GM19324 (cell line): ENCODE results near the gene SHOX.
"Not testable (repeated sequence)": the region's sequence is repeated elsewhere in the genome, so short reads cannot be mapped to it uniquely, and the experiment has no call there.

Source experiments
- ATAC-seq: cut with Tn5 transposase; IDR thresholded peaks from one replicate; pipeline ENCODE4 v1.9.1; 2021; ENCODE audit warnings: mild to moderate bottlenecking, moderate library complexity; ENCODE audit not compliant: unreplicated experiment, low FRiP score

Gene SHOX

GRCh38 chrX:630612-631496, at the start of gene SHOX:
TSS of gene SHOX (plus strand) at chrX:630791. CDS start at chrX:630898, 107 bp downstream.
- no peak for ATAC-seq

DNA sequence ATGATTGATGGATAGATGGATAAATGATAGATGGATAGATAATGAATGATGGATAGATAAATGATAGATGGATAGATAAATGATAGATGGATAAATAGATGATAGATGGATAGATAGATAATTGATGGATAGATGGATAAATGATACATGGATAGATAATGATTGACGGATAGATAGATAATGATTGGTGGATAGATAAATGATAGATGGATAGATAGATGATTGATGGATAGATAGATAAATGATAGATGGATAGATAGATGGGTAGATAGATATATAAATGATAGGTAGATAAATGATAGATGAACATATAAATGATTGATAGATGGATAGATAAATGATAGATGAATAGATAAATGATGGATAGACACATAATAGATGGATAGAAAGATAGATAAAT, 49.5 kb upstream of the SHOX start:
- no peak for ATAC-seq

DNA sequence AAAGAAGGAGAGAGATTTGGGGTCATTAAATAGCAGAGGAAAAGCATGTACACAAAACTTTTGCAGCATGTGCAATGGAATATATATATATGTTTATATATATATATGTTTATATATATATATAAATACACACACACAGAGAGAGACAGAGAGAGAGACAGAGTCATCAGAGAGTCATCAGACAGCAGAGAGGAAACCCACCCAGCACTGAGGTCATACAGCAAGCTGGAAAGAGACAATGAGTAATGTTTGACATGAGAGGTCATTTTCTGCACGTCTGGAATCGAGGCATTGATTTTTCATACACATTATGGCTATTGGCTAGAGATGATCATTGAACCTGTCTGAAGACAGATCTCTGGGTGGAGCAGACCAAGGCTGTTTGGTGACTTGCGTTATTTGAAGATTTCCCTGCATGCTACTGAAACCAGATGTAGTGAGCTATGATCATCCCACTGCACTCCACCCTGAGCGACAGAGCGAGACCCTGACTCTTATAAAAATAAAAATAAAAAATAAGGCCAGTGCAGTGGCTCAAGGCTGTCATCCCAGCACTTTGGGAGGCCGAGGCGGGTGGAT, 48.8 kb upstream of the SHOX start:
- no peak for ATAC-seq

DNA sequence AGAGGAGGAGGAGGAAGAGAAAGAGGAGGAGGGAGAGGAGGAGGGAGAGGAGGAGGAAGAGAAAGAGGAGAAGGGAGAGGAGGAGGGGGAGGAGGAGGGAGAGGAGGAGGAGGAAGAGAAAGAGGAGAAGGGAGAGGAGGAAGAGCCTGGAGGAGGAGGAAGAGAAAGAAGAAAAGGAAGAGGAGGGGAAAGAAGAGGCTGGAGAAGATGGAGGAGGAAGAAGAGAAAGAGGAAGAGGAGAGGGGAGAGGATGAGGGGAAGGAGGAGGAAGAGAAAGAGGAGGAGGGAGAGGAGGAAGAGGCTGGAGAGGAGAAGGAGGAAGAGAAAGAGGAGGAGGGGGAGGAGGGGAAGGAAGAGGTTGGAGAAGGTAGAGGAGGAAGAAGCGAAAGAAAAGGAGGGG, 46.0 kb upstream of the SHOX start:
- ATAC-seq = no peak

- no peak for ATAC-seq
These were observed 45.3 kb upstream of the SHOX start for GRCh38 chrX:585115-585808.

- ATAC-seq = no peak
These were observed 44.2 kb upstream of the SHOX start for GRCh38 chrX:586351-586750.

- not testable (repeated sequence) for ATAC-seq
These were observed 41.3 kb upstream of the SHOX start for GRCh38 chrX:589261-589660.

- ATAC-seq = no peak
These were observed 39.7 kb upstream of the SHOX start for GRCh38 chrX:590693-591404.

DNA sequence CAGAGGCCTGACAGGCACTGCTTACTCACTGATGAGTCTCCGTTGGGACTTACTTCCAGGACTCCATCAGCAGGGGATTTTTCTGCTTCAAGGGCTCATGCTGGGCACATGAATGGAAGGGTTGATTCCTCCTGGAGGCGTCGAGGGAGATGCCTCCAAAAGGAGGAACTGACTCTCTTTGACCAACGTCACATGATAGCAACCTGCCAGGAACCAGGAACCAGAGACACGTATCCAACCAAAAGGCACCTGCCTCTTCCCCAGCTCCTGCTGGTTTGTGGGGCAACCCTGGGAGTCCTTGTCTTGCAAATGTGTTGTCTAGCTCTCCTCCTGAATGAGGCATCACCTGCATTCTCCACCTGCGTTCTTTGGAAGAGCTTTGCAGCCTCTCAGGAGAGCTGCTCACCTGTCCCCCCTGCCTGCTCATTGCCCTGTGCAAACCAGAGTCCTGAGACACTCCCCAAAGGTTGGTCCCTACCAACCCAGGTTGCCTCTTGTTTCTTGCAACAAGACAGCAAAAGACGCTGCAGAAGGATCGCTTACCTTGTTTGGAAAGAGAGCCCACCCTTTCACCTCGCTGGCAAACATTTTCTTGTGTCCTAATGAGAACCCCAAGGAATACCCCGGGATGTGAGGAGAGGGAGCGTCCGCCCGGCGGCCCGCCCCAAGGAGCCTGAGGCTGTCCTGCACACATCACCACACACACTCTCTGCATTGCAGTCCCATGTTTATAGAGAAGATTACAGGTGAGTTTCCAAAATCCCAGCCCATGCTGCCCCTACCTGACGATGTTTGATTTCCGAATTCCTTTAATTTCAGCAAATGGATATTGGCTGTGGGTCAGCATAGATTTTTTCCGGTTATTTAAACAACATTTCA, 30.5 kb upstream of the SHOX start:
- ATAC-seq = no peak

- ATAC-seq = not testable (repeated sequence)
These were observed 27.6 kb upstream of the SHOX start for GRCh38 chrX:603029-603428.

DNA sequence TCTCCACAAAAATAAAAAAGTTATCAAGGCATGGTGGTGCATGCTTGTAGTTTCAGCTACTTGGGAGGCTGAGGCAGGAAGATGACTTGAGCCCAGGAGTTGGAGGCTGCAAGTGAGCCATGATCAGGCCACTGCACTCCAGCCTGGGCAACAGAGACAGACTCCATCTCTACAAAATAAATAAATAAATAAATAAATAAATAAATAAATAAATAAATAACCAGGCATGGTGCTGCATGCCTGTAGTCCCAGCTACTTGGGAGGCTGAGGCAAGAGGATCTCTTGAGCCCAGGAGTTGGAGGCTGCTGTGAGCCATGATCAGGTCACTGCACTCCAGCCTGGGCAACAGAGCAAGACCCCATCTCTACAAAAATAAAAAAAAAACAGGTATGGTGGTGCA, 26.0 kb upstream of the SHOX start:
- ATAC-seq = not testable (repeated sequence)

DNA sequence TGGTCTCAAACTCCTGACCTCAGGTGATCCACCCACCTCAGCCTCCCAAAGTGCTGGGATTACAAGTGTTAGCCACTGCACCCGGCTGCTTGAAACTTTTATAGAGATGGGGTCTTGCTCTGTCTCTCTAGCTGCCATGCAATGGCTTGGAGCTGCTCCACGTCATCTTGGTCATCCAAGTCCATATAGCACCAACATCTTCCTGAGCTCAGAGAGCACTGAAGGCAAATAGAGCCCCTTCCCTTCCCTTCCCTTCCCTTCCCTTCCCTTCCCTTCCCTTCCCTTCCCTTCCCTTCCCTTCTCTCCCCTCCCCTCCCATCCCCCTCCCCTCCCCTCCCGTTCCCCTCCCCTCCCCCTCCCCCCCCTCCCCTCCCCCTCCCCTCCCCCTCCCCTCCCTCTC, 22.5 kb upstream of the SHOX start:
- ATAC-seq = not testable (repeated sequence)

DNA sequence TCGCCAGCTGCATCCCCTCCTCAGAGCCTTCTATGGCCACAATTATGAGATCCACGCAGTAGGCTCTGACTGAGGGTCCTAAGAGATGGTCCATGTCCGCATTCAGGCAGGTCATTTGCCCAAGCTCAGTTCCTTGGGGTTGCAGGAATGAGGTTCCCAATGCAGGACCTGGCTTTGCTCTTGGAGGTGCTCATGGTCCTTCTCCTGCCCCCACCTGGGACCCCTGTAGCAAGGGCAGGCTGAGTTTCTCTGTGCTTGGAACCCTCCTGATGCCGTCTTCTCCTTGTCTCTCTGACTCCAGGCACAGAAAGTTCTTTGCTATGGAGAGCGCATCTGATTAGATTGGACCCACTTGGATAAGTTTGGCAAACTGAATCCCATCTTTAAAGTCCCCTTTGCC, 16.5 kb upstream of the SHOX start:
- ATAC-seq = no peak

DNA sequence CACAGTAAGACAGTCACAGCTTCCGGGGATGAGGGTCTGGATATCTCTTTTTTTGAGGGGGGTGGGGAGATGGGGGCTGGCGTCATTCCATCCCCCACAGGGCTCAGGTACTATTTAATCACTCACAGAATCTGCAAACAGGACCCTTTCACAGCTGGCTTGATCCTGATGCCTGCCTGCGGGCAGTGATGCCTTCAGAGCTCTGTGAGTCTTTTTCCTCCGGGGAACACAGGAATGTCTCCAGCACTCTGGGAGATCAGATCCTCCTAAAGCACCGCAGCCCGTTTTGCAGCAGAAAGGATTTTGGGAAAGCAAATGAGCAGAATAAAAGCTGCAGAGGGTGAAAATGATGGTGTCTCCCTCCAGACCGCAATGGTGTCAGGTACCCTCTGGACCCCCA, 13.2 kb upstream of the SHOX start:
- no peak for ATAC-seq

- ATAC-seq = no peak
These were observed 12.7 kb upstream of the SHOX start for GRCh38 chrX:617891-618290.

- not testable (repeated sequence) for ATAC-seq
These were observed 12.3 kb upstream of the SHOX start for GRCh38 chrX:618304-618703.

DNA sequence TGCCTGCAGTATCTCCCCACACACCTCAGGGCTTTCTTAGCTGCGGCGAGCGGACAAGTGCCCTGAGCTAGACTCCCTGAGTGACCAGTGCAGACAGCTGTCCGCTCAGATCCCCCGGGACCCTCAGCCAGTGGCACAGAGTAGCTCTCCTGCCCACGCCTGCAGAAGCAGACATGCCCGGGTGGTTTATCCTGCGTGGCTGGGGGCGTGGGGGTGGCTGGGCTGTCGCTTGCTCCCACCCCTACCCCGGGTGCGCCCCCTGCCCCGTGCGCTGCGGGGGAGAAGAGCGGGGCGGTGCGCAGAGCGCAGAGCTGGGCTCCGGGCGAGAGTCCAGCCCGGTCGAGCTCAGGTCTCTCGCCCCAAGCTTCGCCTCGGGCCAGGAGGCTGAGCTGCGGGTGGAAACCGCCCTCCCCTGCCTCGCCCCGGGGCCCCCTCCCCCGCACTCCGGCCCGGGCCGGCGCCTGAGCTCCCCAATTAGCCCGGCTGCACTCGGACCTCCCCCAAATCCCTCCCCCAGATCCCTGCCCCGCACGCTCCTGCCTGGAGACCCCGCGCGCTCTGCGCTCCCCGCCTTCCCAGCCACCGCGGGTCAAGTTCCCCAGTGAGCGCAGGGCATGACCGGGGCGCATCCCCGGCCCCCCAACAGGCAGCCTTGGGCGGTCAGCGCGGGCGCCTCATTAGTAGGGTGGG, 11.7 kb upstream of the SHOX start:
- ATAC-seq = no peak

- ATAC-seq = no peak
These were observed 11.2 kb upstream of the SHOX start for GRCh38 chrX:619451-619811.

- no peak for ATAC-seq
These were observed 10.6 kb upstream of the SHOX start for GRCh38 chrX:619812-620531.
